ENCODE measurements around the gene MVB12B.

GRCh38 chr9:126297661-126298060 is 29.0 kb upstream of the MVB12B start:
- TF ChIP-seq CTCF (IDR thresholded peaks at IDR 0.05) (no peak), POLR2AphosphoS5 (IDR thresholded peaks at IDR 0.05) (no peak), EP300 (IDR thresholded peaks at IDR 0.05) (no peak)
